Esophagus muscularis mucosa (tissue), 3 donors: ENCODE data around the gene CYP4F22.

Experiments used
- CTCF ChIP-seq, 3 experiments: fragments of 200-600 bp in 2 of 3; fragments of 450-650 bp in 1 of 3; sonication (generic) in 2 of 3; IDR thresholded peaks; one replicate each; pipeline ENCODE4 v1.5.1; 2017 to 2019; ENCODE audit warnings: antibody characterized with exemption in 3 of 3, mild to moderate bottlenecking in 2 of 3, moderate library complexity in 1 of 3
- POLR2A ChIP-seq: fragments of 450-650 bp; IDR thresholded peaks from one replicate; pipeline ENCODE4 v1.6.1; 2017; ENCODE audit warnings: antibody characterized with exemption, moderate library complexity, mild to moderate bottlenecking, low read depth

GRCh38 chr19:15469513-15470297 lies 38.6 kb upstream of the CYP4F22 start:
- no peak for TF ChIP-seq CTCF (IDR thresholded peaks at IDR 0.05)
- TF ChIP-seq POLR2A = no peak
